Left colon (tissue), 2 donors: ENCODE measurements around the gene GNAS-AS1. TPM values are rescaled to one million over a fixed set of nuclear protein-coding genes. Genes with fewer than 3 reads are reported as not detected.
A peak's percentile ranks its signal among the peaks of the same experiment; 100 is the strongest.

Experiments
- ATAC-seq: fragments of 200-7000 bp; cut with Tn5 transposase; one replicate; pipeline ENCODE4 v1.9.1; 2020; ENCODE audit warnings: mild to moderate bottlenecking, moderate library complexity
- DNase-seq, 2 donors: peaks; one replicate each; pipeline ENCODE4 v3.0.0-alpha.2; 2020
- intact Hi-C, 2 donors: fragments of 100-400 bp; cut with DNase I in 1 of 2; cut with micrococcal nuclease in 1 of 2; formaldehyde crosslinking; loops; one replicate each; pipeline versions ENCODE4 v1.11.2 to v1.14.0; 2022; cut with DNase I, micrococcal nuclease
- total RNA-seq, 2 donors: library from RNA; stranded (reverse); fragmentation: NEBNext Ultra II Directional; extraction: Animal tissue kit (Norgen Biotek cat#: 25700); gene quantifications; one replicate each; pipeline ENCODE4 v1.2.1, GENCODE V29; 2021
- donor health status: DM: no; HTN: no; CAD: no.
- donor health status: DM: yes; HTN: yes; CAD: no.

Gene GNAS-AS1
- total RNA-seq, 2 donors from 2014 or later, result 0.87 to 1.1 TPM

DNA sequence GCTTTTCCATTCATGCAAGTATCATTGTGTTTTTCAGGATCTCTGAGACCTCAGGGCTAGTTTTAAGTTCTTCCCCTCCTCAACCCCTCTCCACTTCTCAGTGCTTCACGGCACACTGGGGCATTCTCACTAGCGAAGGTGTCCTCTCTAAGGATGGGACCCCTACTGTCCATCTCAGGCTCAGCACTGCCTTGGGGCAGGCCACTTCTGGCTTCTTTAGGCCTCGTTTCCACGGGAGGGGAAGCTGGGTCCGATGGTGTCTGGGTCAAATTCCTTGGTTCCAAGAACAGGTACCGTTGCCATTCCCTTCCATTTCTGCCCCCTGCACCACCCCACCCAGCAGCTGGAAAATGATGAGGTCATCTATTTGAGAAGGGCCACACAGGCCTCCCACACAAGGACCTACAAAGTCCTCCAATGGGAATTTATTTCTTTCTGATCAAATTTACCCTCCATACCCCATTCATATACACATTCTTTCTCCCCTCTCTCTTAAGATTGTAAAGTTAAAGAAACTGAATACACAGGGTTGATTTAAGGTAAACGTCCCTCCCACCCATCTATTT lies 19.0 kb upstream of the GNAS-AS1 start:
- ATAC-seq, result no peak
- intact Hi-C loops, result loop anchor here (5.0 to 10.0 kb wide), 2 partner anchors 353 to 535 kb away; no protein-coding TSS in a partner anchor
- DNase-seq, result no peak

DNA sequence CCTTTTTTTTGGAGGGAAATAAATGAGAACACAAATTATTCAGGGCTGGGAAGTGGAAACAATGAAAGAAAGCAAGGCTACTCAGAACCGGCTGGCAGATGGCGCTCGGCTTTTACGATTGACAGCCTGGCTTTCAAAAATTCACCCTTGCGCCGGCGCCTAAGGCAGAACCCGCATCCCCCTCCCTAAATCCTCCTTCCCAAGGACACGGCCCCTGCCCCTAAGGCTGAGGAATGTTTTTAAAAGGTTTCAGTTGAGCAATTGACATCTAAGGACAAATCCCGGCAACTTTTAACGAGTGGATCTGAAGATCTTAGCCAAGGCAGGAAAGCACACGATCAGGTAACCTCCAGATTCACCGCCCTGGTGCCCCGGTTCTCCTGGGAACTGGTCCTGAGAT lies 18.1 kb upstream of the GNAS-AS1 start:
- intact Hi-C loops, result no loop called here
- ATAC-seq, result no peak
- DNase-seq, result no peak

DNA sequence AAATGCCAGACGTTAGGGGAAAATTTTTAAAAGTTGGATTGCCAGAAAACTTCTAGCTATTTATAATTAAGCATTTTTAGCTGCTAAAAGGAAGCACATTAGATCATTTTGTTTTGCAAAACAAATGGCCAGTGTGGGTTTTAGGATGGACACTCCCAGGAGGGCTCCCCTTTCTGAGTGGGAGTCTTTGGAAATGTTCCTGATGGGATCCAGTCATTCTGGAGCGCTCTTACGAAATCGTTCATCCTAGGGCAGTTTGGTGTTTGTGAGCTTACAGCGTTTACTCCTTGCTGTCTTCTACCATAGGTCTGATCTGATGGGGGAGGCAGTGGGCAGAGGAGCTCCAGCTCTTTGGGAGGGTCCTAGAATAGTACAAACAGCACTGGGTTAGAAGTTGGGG lies 16.5 kb upstream of the GNAS-AS1 start:
- ATAC-seq (no peak), DNase-seq (no peak)
- intact Hi-C loops, result no loop called here

DNA sequence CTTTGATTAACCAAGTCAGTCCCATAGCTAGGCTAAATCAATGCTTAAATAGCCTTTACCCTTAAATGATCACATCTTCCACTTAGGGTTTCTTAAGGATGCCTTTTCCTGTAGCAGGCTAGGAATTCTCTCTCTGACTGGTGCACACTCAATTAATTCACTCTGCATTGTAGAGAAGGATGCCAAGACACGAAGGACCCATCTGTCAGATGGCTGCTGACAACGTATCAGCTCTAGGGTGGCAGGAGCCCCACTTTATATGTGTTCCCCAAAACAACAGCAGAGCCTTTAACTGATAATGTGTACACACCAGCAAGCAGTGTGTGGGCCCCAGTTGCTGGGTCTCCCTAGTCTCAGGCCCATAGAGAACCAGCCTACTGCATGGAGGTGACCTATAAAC lies 15.1 kb upstream of the GNAS-AS1 start:
- DNase-seq (no peak), ATAC-seq (no peak)
- intact Hi-C loops, result no loop called here

DNA sequence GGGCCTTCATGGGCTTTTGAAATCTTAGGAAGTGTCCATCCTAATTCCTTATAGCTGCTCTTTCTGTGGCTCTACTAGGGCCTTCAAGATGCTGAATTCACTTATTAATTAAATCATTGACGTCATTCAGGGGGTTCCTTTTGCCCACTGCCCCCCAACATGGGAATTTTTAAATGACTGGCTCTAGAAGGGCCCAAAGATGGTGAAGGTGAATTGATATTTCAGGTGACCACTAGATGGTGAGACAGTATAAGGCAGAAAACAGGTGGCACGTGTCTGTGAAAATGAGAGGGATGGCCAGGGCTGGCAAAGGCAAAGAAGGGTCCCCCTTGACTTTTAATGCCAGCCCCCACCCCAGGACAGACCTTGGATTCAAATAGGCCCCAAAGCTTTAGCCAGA lies 13.6 kb upstream of the GNAS-AS1 start:
- DNase-seq (no peak), ATAC-seq (no peak)
- intact Hi-C loops, result no loop called here

DNA sequence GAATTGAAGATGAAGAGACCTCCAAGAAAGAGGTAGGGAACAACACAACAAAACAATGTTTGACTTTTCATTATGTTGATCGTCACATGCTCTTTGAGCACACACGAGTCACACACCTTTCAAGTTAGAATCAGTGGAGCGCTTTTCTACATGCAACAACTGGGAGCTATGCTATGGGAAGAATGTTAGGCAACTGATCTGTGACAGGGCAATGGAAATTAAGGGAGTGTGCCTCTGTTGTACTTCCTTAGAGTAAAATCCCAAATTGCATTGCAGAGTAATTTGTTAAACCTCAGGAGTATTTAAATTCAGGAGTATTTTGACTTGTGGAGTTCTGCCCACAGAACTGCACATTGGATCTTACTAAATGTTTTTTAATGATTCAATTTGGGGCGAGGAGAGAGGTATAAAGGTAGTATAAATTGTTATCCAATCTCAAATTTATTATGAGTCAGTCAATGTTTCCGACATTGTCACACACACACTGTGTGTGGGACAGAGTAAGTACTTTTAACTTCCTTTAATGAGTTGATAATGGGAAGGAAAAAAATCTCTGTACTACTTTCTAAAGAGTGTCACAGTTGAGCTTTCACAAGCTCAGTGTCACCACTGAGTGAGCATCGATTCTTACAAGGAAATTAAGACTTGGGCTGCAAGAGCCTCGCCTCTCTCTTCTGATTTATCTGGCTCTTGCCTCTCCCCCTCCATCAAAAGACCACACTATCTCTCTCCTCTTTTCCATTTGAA lies 12.5 kb upstream of the GNAS-AS1 start:
- no peak for DNase-seq
- no peak for ATAC-seq
- intact Hi-C loops, result no loop called here

DNA sequence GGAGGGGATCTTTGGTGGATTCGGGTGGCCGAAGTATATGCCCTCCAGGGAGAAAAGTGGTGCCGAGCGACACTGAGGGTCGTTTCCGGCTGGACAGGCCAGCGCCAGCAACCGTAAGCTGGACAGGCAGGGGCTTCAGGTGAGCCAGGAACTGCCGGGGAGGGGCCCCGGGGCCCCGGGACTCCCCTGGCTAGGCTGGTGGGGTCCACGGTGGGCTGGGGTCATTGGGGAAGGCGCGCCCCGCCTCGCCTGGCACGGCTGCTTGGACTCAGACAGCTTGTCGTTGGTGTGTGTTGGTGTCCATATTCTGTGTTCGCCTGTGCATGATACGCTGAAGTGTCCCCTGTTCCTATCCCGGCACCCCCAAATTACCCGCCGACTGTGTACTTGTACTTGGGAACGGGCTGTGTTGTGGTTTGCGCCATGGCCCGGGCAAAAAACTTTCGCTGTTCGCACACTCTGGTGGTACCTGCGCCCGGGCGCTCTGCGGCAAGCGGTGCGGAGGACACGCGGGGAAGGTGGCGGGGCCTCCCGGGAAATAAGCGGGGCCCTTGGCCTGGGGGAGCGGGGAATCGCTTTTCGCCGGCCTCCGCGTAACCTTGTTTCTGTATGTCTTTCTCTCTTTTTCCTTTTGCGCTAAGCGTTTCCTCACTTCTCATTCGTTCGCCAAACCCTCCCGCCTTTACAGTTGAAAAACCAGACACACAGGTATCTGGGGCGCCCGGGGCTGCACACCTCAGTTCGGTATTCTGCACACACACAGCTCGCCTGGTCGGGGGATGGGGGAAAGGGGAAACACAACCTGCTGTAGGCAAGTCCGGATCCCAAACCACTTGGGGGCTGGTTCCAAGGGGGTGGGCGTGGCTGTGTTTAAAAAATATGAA lies 5.0 kb upstream of the GNAS-AS1 start:
- intact Hi-C loops, result no loop called here
- ATAC-seq (no peak), DNase-seq (no peak)

DNA sequence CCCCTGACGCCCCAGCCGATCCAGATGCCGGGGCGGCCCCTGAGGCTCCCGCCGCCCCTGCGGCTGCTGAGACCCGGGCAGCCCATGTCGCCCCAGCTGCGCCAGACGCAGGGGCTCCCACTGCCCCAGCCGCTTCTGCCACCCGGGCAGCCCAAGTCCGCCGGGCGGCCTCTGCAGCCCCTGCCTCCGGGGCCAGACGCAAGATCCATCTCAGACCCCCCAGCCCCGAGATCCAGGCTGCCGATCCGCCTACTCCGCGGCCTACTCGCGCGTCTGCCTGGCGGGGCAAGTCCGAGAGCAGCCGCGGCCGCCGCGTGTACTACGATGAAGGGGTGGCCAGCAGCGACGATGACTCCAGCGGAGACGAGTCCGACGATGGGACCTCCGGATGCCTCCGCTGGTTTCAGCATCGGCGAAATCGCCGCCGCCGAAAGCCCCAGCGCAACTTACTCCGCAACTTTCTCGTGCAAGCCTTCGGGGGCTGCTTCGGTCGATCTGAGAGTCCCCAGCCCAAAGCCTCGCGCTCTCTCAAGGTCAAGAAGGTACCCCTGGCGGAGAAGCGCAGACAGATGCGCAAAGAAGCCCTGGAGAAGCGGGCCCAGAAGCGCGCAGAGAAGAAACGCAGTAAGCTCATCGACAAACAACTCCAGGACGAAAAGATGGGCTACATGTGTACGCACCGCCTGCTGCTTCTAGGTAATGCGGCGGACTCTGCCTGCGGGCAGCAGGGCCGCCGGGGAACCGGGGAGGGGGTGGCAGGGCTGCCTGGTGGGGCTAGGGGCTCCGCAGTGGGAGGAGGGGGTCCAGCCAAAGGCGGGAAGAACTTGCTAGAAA lies 4.2 kb upstream of the GNAS-AS1 start:
- intact Hi-C loops, result no loop called here
- no peak for ATAC-seq
- no peak for DNase-seq

DNA sequence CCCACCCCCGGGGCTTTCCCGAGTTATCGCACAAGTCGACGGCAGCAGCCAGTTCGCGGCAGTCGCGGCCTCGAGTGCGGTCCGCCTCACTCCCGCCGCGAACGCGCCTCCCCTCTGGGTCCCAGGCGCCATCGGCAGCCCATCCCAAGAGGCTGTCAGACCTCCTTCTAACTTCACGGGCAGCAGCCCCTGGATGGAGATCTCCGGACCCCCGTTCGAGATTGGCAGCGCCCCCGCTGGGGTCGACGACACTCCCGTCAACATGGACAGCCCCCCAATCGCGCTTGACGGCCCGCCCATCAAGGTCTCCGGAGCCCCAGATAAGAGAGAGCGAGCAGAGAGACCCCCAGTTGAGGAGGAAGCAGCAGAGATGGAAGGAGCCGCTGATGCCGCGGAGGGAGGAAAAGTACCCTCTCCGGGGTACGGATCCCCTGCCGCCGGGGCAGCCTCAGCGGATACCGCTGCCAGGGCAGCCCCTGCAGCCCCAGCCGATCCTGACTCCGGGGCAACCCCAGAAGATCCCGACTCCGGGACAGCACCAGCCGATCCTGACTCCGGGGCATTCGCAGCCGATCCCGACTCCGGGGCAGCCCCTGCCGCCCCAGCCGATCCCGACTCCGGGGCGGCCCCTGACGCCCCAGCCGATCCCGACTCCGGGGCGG lies 3.4 kb upstream of the GNAS-AS1 start:
- intact Hi-C loops, result no loop called here
- ATAC-seq (no peak), DNase-seq (no peak)

DNA sequence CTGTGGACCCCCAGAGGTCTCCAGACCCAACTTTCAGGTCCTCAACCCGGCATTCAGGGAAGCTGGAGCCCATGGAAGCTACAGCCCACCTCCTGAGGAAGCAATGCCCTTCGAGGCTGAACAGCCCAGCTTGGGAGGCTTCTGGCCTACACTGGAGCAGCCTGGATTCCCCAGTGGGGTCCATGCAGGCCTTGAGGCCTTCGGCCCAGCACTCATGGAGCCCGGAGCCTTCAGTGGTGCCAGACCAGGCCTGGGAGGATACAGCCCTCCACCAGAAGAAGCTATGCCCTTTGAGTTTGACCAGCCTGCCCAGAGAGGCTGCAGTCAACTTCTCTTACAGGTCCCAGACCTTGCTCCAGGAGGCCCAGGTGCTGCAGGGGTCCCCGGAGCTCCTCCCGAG lies 2.8 kb upstream of the GNAS-AS1 start:
- intact Hi-C loops, result no loop called here
- ATAC-seq, result no peak
- DNase-seq, result no peak

DNA sequence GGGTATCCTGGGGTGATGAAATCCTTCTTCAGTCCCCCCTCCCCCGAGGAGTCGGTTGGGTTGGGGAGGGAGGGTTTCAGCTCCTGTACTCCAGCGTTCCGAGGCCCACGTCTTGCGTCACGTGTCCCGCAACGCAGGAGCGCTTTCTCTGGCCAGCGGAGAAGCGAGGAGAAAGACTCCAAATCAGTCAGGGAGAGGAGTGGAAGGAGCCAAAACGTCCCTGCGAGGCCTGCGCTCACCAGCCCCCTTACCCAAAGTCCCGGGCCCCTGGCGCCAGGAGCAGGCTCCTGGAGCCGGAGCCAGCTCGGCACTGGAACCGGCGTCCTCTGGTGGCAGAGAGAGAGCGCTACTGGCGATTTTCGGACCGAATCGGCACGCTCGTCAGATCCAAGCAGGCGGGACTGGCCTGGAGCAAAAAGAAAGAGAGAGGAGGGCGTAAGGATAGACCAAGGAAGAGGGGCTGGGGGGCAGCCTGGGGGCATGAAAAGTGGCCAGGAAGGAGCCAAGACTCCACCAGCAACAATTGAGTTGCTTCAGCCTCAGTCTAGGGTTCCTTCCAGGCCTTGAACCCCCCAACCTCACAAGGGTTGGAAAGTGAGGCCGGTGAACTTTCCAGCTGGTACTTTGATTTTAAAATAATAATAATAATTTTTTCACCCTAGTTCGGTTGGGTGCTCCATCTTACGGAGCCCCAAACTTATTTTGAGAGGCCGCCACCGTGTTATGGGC lies 2.0 kb upstream of the GNAS-AS1 start, which contains the start of gene GNAS:
Gene GNAS (plus strand): TSS at position 174 of the 729 bp plus-strand sequence.
- ATAC-seq (peak; percentile 75), DNase-seq (peak in 1 of 2 donors; percentile 70)
- intact Hi-C loops, result no loop called here

DNA sequence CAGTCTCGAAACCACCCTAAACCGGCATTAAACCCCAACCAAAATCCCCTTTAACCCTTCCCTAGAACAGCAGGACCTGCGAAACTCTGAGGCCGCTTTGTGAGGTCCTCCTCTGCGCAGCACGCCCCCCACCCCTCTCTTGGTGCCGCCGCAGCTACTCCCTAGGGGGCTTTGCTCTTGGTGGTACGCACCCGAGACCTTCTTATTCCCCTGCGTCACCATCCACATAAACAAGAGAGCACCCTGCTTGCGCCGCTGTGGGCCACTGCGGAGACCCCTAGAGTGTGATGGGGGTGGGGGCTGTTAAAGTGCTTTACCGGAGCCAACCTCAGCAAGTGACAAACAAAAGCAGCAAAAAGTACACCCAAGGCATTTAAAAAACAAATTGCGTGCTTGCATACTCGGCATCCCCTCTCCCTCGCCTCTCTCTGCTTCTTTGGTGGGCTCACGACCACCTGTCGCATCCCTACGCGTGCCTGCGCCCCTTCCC lies 1.3 kb upstream of the GNAS-AS1 start:
- intact Hi-C loops, result no loop called here
- no peak for ATAC-seq
- no peak for DNase-seq

DNA sequence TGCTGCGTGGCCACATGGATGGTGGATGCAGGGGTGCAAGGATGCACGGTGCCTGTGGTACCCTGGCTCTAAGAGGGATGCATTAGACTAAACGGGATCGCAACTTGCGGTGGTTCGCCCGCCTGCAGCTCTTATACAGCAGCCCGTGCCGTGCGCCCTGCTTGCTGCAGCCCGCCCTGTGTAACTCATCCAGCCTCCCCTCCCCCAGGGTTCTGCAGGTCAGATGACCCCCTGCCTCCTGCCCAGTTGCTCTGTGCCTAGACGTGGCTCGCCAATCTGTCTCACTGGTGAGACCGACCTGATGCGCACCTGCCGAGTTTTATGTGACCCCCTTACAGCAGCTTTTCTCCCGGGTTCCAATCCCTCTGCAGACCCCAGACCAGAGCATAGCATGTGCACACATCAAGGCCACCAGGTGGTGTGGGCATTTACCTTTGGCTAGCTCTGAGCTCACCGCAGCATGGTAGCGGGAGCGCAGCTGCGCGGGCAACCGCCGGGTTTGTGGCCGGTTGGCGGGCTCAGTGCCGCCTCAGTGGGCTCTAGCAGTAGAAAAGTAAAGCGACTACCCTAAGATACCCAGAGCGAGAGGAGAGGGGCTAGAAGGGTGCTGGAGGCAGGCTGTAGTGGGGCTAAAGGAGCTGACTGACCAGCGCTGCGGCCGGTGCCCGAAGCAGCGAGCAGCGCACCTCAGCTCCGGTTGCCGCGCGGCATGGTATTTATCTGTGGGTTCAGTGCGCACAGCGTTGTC lies 693 bp upstream of the GNAS-AS1 start:
- intact Hi-C loops, result no loop called here
- no peak for DNase-seq

DNA sequence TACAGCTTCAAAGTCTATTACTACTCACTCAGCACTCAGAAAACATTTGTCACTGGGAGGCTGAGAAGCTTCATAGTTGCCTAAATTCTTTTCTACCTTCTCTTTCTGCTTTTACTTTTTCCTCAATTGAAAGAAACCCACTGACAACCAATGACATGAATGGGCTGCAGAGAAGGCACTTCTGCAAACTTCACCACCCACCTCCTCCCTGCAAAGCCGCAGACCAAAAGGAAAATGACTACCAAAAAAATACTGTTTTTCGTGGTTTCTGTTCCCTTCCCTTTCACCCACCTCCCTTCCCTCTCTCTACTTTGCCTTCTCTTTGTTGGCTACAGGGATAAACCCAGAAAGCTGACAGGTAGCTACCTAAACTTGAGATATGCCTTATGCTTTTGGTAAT lies 3.2 kb downstream of the GNAS-AS1 start:
- DNase-seq, result no peak
- intact Hi-C loops, result loop anchor here in 1 of 2 donors (10.0 kb wide), 1 partner anchor 193 kb away; the partner anchor contains the start of gene STX16
- no peak for ATAC-seq

More for the DNA sequence above, 693 bp upstream of the GNAS-AS1 start:
- ATAC-seq, result peak; percentile 29

DNA sequence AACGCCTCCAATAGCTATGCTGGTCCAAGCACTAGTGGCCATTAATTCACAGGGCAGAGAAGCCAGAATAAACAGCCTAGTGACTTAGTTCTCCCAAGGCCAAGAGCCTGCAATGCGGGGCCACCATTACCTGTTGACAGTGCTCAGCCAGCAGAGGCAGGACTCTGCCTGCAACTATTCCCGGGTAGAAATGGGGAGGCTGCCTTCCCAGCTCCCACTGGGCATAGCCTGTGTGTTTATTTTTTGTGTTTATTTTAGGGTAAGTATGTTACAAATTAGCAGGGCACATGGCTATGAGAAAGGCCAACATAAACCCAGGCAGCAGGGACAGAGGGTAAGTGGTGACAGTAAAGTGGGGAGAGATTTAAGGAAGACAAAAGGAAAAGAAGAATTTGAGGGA lies 5.0 kb downstream of the GNAS-AS1 start:
- intact Hi-C loops, result loop anchor here in 1 of 2 donors (10.0 kb wide), 1 partner anchor 191 kb away; the partner anchor contains the start of gene STX16
- DNase-seq, result no peak
- no peak for ATAC-seq

DNA sequence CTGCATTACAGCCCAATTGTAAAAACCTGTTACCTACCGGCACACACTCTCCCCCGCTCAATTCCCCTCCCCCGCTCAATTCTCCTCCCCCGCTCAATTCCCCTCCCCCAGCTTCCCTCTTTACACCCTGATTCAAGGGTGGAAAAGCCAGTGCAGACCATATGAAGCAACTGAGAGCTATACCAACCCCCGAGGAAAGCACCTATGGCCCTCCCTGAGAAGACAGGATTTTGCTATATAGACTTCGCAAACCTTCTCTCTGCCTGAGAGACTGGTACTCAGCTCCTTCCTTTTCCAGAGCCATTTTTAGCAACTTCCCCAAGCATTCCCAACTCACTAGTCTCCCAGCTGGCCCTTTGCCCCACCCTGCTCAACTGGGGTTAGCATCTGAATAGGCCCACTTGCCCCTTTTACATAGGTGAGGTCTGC lies 7.6 kb downstream of the GNAS-AS1 start:
- no peak for ATAC-seq

More for the DNA sequence above, 7.6 kb downstream of the GNAS-AS1 start:
- DNase-seq, result no peak
- intact Hi-C loops, result loop anchor here in 1 of 2 donors (10.0 kb wide), 1 partner anchor 188 kb away; the partner anchor contains the start of gene STX16
